Body of pancreas (tissue), 4 donors: ENCODE results near the gene ZNF584.

Experiments used
- CTCF ChIP-seq, 7 experiments: fragments of 450-650 bp in 4 of 7; fragments of 200-600 bp in 3 of 7; sonication (generic) in 3 of 7; IDR thresholded peaks; one replicate each; pipeline ENCODE4 v1.5.1; 2016 to 2019; ENCODE audit warnings: antibody characterized with exemption in 7 of 7
- POLR2A ChIP-seq, 3 donors: fragments of 450-650 bp; IDR thresholded peaks; one replicate each; pipeline ENCODE4 v1.6.1; 2016; ENCODE audit warnings: antibody characterized with exemption in 3 of 3, mild to moderate bottlenecking in 2 of 3

- TF ChIP-seq CTCF (IDR thresholded peaks at IDR 0.05) (peak in 4 of 7 experiments; percentile 19 to 34 (median 24)), POLR2A (IDR thresholded peaks at IDR 0.05) (peak; percentile 80 to 90 (median 87))
Observed at GRCh38 chr19:58380662-58381459, 27.6 kb upstream of the ZNF584 start, which contains the start of gene ZNF837.
